MM.1S (cell line): Measurements from ENCODE around the gene NPLOC4.

Experiments
- CTCF ChIP-seq: fragments of 300-600 bp; sonication (generic); IDR thresholded peaks from 2 replicates; pipeline ENCODE4 v1.5.1; 2016; ENCODE audit warnings: antibody characterized with exemption, low read length, mixed read lengths
- EZH2phosphoT487 ChIP-seq: fragments of 300-600 bp; sonication (generic); IDR thresholded peaks from 2 replicates; pipeline ENCODE4 v1.6.1; 2018; ENCODE audit warnings: antibody characterized with exemption, low read length

GRCh38 chr17:81656835-81657234 lies 19.9 kb upstream of the NPLOC4 start:
- TF ChIP-seq CTCF = no peak
- no peak for TF ChIP-seq EZH2phosphoT487
